ENCODE results near the gene LHX4.

The LHX4 gene

DNA sequence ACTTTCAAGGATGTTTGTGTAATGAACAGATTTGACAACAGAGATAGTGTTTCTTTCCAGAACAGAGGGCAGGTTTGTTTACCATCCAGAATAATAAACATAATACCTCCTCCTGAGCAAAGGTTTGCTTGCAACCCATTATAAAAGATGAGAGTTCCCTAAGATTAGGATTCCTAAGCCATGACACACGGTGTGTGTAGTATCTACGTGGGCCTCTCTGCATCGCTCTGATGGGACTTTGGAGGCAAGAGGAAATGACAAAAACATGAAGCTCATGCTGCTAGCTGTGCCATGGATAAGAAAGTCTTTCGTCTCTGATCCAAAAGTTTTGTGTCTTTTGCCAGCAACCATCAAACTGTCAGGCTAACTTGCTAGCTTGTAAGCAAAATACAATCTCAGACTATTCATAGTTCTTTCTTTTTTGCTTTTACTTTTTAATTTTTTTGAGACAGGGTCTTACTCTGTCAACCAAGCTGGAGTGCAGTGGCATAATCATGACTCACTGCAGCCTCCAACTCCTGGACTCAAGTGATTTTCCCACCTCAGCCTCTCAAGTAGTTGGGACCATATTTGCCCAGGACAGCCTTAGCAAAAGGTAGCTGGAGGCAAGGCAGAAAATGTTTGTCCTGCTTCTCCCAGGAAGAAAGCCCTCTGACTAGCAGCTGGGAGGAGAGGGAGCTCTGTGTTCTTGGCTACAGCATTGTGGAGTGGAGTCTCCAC lies 81.1 kb downstream of the LHX4 start:
- TF ChIP-seq FOXM1 (IDR thresholded peaks at IDR 0.05; ENCODE audit: borderline replicate concordance, low read depth), result no peak
- TF ChIP-seq RAD21 (IDR thresholded peaks at IDR 0.05; ENCODE audit: low read depth), result no peak
- TF ChIP-seq, protein P1, sequence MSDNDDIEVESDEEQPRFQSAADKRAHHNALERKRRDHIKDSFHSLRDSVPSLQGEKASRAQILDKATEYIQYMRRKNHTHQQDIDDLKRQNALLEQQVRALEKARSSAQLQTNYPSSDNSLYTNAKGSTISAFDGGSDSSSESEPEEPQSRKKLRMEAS (IDR thresholded peaks at IDR 0.05), result no peak
- no peak for TF ChIP-seq YY1 (IDR thresholded peaks at IDR 0.05; ENCODE audit: low read depth)
- TF ChIP-seq EP300 (IDR thresholded peaks at IDR 0.05; ENCODE audit: borderline replicate concordance), result no peak
- no peak for TF ChIP-seq TEAD4 (IDR thresholded peaks at IDR 0.05)
- no peak for TF ChIP-seq CREB1 (IDR thresholded peaks at IDR 0.05; ENCODE audit: low read depth)
- TF ChIP-seq TCF12 (IDR thresholded peaks at IDR 0.05; ENCODE audit: low read depth), result no peak
- no peak for TF ChIP-seq CEBPB (IDR thresholded peaks at IDR 0.05)

DNA sequence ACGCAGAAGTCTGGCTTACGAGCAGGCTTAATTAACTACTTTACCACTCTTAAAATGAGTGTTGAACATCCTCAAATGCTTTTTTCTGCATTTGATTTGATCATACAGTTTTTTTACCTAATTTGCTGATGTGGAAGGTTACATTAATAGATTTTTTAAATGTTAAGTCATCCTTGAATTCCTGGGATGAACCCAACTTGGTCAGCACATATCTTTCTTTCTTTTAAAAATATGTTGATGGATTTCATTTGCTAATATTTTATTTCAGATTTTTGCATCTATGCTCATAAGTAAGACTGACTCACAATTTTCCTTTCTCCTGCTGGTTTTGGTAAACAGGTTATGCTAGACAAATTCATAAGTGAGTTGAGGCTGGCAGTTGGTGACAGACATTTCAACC lies 82.9 kb downstream of the LHX4 start:
- TF ChIP-seq NFIC (IDR thresholded peaks at IDR 0.05) (no peak), EP300 (IDR thresholded peaks at IDR 0.05; ENCODE audit: borderline replicate concordance) (no peak), REST (IDR thresholded peaks at IDR 0.05; ENCODE audit: low read depth) (no peak), CEBPB (IDR thresholded peaks at IDR 0.05) (no peak), ZBTB7A (IDR thresholded peaks at IDR 0.05; ENCODE audit: low read depth) (no peak), EGR1 (IDR thresholded peaks at IDR 0.05) (no peak), TAF1 (IDR thresholded peaks at IDR 0.05; ENCODE audit: low read depth) (no peak), CREB1 (IDR thresholded peaks at IDR 0.05; ENCODE audit: low read depth) (no peak)

DNA sequence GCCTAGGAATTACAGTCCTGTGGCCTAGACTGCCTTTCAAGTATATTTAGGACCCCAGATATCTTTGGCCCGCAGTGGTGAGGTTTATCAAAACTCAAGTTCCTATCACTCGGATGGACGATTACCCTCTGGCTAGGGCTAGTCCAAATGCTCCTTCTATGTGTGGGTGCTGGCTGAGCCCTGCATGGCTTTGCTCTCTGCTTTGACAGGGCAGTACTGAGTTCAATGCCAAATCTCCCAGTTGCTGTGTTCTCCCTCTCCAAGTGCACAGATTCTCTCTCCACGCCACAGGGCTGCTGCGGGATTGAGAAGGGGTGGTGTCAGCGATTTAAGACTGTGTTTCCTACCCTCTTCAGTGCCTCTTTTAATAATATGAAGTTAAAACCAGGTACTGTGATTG lies 97.0 kb downstream of the LHX4 start:
- no peak for TF ChIP-seq FOXM1 (IDR thresholded peaks at IDR 0.05; ENCODE audit: borderline replicate concordance, low read depth)
- TF ChIP-seq ZBTB7A (IDR thresholded peaks at IDR 0.05; ENCODE audit: low read depth), result no peak
- TF ChIP-seq RAD21 (IDR thresholded peaks at IDR 0.05; ENCODE audit: low read depth), result no peak
- no peak for TF ChIP-seq CEBPB (IDR thresholded peaks at IDR 0.05)
- TF ChIP-seq REST (IDR thresholded peaks at IDR 0.05; ENCODE audit: low read depth), result no peak
- TF ChIP-seq EGR1 (IDR thresholded peaks at IDR 0.05), result no peak
- TF ChIP-seq EP300 (IDR thresholded peaks at IDR 0.05; ENCODE audit: borderline replicate concordance), result no peak
- TF ChIP-seq, protein P2, sequence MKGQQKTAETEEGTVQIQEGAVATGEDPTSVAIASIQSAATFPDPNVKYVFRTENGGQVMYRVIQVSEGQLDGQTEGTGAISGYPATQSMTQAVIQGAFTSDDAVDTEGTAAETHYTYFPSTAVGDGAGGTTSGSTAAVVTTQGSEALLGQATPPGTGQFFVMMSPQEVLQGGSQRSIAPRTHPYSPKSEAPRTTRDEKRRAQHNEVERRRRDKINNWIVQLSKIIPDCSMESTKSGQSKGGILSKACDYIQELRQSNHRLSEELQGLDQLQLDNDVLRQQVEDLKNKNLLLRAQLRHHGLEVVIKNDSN (IDR thresholded peaks at IDR 0.05), result no peak
- TF ChIP-seq CREB1 (IDR thresholded peaks at IDR 0.05; ENCODE audit: low read depth), result no peak
- TF ChIP-seq TCF12 (IDR thresholded peaks at IDR 0.05; ENCODE audit: low read depth), result no peak

Data from Ishikawa (cell line).